ENCODE data around the gene EOGT. TPM values are rescaled to one million over a fixed set of nuclear protein-coding genes. Genes with fewer than 3 reads are reported as not detected.

The EOGT gene
- total RNA-seq, 1 donor from 2014 or later = 31.7 TPM

DNA sequence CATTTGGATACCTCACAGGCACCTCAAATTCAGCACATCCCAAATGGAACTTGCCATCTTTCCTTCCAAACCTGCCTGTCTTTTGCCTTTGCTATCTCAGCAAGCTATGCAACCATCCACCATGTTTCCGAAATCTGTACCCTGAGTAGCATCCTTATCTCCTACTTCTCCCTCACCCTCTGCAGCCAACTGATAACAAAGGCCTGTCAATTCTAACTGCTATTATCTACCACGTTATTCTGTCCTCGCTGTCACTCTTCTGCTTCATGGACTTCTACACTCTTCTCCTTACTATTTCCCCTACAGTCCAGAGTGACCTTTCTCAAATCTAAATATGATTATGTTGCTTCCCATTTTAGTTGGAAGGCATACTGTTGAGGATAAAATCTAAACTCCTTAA lies 55.6 kb downstream of the EOGT start:
- no peaks in the 10 kb centered on the region for H3K4me1 ChIP-seq
- TF ChIP-seq, protein P1, sequence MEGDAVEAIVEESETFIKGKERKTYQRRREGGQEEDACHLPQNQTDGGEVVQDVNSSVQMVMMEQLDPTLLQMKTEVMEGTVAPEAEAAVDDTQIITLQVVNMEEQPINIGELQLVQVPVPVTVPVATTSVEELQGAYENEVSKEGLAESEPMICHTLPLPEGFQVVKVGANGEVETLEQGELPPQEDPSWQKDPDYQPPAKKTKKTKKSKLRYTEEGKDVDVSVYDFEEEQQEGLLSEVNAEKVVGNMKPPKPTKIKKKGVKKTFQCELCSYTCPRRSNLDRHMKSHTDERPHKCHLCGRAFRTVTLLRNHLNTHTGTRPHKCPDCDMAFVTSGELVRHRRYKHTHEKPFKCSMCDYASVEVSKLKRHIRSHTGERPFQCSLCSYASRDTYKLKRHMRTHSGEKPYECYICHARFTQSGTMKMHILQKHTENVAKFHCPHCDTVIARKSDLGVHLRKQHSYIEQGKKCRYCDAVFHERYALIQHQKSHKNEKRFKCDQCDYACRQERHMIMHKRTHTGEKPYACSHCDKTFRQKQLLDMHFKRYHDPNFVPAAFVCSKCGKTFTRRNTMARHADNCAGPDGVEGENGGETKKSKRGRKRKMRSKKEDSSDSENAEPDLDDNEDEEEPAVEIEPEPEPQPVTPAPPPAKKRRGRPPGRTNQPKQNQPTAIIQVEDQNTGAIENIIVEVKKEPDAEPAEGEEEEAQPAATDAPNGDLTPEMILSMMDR (IDR thresholded peaks at IDR 0.05) = no peak
- TF ChIP-seq POLR2A (IDR thresholded peaks at IDR 0.05) (no peak), POLR2AphosphoS5 (IDR thresholded peaks at IDR 0.05; ENCODE audit: insufficient read depth in 1 of 2, low read depth in 1 of 2) (no peak)
- H3K4me3 ChIP-seq = no peak overlapping the region
- DNase-seq (ENCODE audit: extremely low spot score in 2 of 2) = no peak
- no peaks in the 10 kb centered on the region for H3K9me3 ChIP-seq
- intact Hi-C loops (cut with DNase I) = no loop called here
- H3K27ac ChIP-seq = no peak overlapping the region
- no peaks in the 10 kb centered on the region for H3K27me3 ChIP-seq
- no peaks in the 10 kb centered on the region for H3K36me3 ChIP-seq

DNA sequence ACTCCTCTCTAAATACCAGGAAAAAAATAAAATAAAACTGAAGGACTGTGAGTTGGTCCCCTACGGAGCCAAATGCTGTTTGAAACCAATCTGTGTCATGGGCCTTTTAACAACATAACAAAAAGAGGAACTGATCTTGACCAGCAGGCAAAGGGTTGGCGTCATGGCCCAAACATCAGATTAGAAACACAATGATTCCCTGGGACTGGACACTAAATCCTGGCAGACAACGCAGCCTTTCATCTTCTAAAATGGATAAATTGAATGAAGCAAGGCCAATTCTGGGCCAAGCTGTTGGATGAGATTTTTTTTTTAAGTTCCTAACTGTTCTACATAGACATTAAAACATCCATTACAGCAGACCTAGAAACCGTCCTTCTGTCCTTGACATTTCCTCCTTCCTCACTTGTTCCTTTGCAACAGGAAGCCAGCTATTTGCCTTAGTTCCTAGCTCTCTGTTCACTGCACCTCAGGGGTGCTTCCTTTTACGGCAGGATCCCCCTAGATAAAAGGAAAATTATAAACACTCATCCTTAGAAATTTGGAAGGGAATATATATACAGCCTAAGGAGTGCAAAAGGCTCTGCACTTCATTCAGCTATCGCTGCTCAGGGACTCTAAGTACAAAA lies 59.6 kb downstream of the EOGT start:
- no peak overlapping the region for H3K27ac ChIP-seq
- H3K4me1 ChIP-seq = no peaks in the 10 kb centered on the region
- no peak overlapping the region for H3K4me3 ChIP-seq
- no peak for TF ChIP-seq POLR2AphosphoS5 (IDR thresholded peaks at IDR 0.05; ENCODE audit: insufficient read depth in 1 of 2, low read depth in 1 of 2)
- no peak for TF ChIP-seq POLR2A (IDR thresholded peaks at IDR 0.05)
- TF ChIP-seq, protein P1 (IDR thresholded peaks at IDR 0.05) = no peak
- DNase-seq (ENCODE audit: extremely low spot score in 2 of 2) = no peak
- intact Hi-C loops (cut with DNase I) = no loop called here
- no peaks in the 10 kb centered on the region for H3K9me3 ChIP-seq
- H3K36me3 ChIP-seq = no peaks in the 10 kb centered on the region
- H3K27me3 ChIP-seq = no peaks in the 10 kb centered on the region

DNA sequence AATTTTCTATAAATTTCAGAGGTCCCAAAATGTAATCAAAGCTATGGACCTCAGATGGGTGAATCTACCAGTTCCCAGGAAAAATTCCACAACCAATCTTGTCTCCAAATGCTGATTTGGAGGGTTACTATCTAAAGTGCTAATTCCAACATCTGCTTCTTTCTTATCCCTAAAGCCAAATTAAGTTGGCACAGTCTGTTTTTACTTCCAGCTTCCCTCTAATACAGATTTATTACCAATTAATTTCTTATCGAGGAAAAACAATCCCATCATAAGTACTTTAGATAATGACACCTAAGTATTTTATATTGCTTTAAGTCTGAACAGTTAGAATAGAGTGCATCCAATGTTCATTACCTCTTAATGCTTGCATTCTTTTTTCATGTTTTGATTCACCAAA lies 68.3 kb downstream of the EOGT start:
- Histone ChIP-seq H3K4me1 (no peaks in the 10 kb centered on the region), H3K9me3 (no peaks in the 10 kb centered on the region), H3K27me3 (no peaks in the 10 kb centered on the region), H3K27ac (no peak overlapping the region), H3K4me3 (no peak overlapping the region), H3K36me3 (no peaks in the 10 kb centered on the region)
- no peak for TF ChIP-seq POLR2A (IDR thresholded peaks at IDR 0.05)
- TF ChIP-seq POLR2AphosphoS5 (IDR thresholded peaks at IDR 0.05; ENCODE audit: insufficient read depth in 1 of 2, low read depth in 1 of 2) = no peak
- TF ChIP-seq, protein P1 (IDR thresholded peaks at IDR 0.05) = no peak
- DNase-seq (ENCODE audit: extremely low spot score in 2 of 2) = no peak
- intact Hi-C loops (cut with DNase I) = no loop called here

DNA sequence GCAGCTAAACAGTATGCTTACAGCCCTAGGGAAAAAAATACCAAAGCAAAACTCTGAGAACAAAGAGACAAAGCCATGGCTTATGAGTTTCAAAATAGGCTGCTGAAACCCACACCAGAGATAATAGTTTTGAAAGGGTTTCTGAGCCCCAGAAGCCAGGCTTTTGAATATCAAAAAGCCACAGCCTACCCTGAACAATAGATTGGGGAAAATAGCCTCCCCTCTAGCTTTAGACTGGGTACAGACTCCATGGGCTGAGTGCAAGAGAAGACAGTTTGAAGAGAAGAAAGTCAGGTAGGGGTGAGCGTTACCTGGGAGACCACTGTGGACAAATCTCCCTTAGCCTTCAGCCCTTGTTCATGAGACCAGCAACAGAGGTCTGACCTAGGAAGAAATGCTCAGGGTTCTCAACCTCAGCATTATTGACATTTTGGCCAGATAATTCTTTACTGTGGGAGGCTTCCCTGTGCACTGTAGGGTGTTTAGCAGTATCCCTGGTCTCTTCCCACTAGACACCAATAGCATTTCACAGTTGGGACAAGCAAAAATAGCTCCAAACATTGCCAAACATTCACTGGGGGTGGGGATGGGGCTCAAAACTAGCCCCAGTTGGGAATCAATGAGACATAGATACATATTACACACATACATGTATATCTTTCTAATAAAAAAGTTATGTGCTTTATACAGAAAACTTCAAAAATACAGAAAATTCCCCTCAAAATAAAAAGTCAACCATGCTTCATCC lies 69.6 kb downstream of the EOGT start:
- no peak overlapping the region for H3K27ac ChIP-seq
- TF ChIP-seq POLR2A (IDR thresholded peaks at IDR 0.05) (no peak), POLR2AphosphoS5 (IDR thresholded peaks at IDR 0.05; ENCODE audit: insufficient read depth in 1 of 2, low read depth in 1 of 2) (no peak)
- TF ChIP-seq, protein P1 (IDR thresholded peaks at IDR 0.05) = no peak
- no peaks in the 10 kb centered on the region for H3K9me3 ChIP-seq
- no peaks in the 10 kb centered on the region for H3K4me1 ChIP-seq
- H3K4me3 ChIP-seq = no peak overlapping the region
- DNase-seq (ENCODE audit: extremely low spot score in 2 of 2) = no peak
- H3K36me3 ChIP-seq = no peaks in the 10 kb centered on the region
- intact Hi-C loops (cut with DNase I) = no loop called here
- H3K27me3 ChIP-seq = no peaks in the 10 kb centered on the region

DNA sequence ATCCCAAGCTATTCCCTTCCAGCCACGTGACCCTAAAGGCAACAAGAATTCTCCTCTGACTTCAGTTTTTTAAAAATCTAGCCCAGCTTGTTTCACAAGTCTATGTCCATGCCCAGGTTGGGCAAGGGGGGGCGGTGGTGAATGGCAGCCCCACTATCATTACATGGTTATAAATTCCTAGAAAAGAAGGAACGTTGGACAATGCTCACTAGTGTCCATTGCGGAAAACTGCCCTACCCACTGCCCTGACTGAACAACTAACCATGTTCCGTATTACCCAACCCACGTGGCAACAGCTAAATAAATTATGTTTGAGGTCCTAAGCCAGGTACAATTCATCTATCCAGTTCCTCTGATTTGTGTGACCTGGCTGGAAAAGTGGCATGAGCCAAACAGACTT lies 72.4 kb downstream of the EOGT start:
- no peaks in the 10 kb centered on the region for H3K27me3 ChIP-seq
- no peaks in the 10 kb centered on the region for H3K9me3 ChIP-seq
- DNase-seq (ENCODE audit: extremely low spot score in 2 of 2) = no peak
- no peak overlapping the region for H3K4me3 ChIP-seq
- no peaks in the 10 kb centered on the region for H3K4me1 ChIP-seq
- no peak overlapping the region for H3K27ac ChIP-seq
- TF ChIP-seq, protein P1 (IDR thresholded peaks at IDR 0.05) = no peak
- no peak for TF ChIP-seq POLR2A (IDR thresholded peaks at IDR 0.05)
- no peaks in the 10 kb centered on the region for H3K36me3 ChIP-seq
- intact Hi-C loops (cut with DNase I) = no loop called here

Measured in vagina (tissue), 2 donors.